HFFc6 (cell line): Measurements from ENCODE around the gene HNRNPU. TPM values are rescaled to one million over a fixed set of nuclear protein-coding genes. Genes with fewer than 3 reads are reported as not detected.
A peak's percentile ranks its signal among the peaks of the same experiment; 100 is the strongest.

Experiments used
- DNase-seq: peaks from one replicate; pipeline ENCODE4 v3.0.0-alpha.2; 2018
- H3K27ac Mint-ChIP-seq: 2 replicates; pipeline ENCODE4 v1.8.0; 2020; ENCODE audit warnings: mild to moderate bottlenecking, mixed read lengths
- H3K27me3 Mint-ChIP-seq: 2 replicates; pipeline ENCODE4 v1.8.0; 2021; ENCODE audit warnings: mild to moderate bottlenecking, moderate library complexity, mixed read lengths; ENCODE audit not compliant: insufficient read depth
- H3K36me3 Mint-ChIP-seq: 2 replicates; pipeline ENCODE4 v1.8.0; 2021; ENCODE audit warnings: low read depth, mixed read lengths
- H3K4me1 Mint-ChIP-seq: 2 replicates; pipeline ENCODE4 v1.8.0; 2020; ENCODE audit warnings: low read depth, mixed read lengths
- H3K4me3 Mint-ChIP-seq: 2 replicates; pipeline ENCODE4 v1.8.0; 2020; ENCODE audit warnings: mild to moderate bottlenecking, moderate library complexity, mixed read lengths
- H3K9me3 Mint-ChIP-seq: 2 replicates; pipeline ENCODE4 v1.8.0; 2020; ENCODE audit warnings: mild to moderate bottlenecking, mixed read lengths
- total RNA-seq, 6 experiments: library from RNA; stranded (reverse); fragmentation: NEBNext Ultra II Directional; extraction: Animal tissue kit (Norgen Biotek cat#: 25700); gene quantifications; 2 replicates in 1 of 6; 3 replicates in 5 of 6; pipeline ENCODE4 v1.2.3, GENCODE V29; 2021
- TF ChIP-seq, protein P1 (sequence below): fragments of 200-600 bp; sonication (generic); IDR thresholded peaks from 2 replicates; pipeline ENCODE4 v1.5.0; 2021; ENCODE audit warnings: antibody characterized with exemption, mild to moderate bottlenecking

The HNRNPU gene
- total RNA-seq, 6 experiments from 2014 or later: 266 to 344 (median 322) TPM

DNA sequence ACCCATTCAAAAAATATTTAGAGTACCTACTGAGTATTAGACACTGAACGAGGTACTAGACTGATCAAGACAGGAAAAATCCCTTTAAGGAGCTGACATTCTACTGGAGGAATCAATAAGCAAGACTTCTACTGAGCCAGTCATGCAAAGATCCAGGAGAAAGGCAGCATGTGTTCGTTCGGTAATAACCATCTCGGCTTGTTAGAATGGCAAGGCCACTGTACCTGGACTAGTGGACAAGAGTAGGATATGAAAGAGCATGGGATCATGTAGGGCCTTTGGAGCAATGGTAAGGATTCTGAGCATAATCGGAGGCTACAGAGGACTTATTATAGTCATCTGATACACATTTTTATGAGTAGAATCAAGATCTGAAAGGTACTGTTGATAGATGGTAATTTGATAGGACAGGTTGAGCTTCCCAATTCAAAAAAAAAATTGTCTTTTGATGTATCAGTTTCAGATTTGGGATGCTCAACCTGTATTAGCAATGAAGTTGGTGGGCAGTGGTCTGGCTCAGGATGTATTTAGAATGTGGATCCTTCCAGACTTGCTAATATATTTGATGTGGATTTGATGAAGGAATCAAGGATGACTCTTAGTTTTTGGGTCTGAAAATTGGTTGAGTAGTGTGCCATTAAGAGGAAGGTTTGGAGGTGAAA is 26.6 kb downstream of the HNRNPU start:
- DNase-seq: no peak
- TF ChIP-seq, protein P1, sequence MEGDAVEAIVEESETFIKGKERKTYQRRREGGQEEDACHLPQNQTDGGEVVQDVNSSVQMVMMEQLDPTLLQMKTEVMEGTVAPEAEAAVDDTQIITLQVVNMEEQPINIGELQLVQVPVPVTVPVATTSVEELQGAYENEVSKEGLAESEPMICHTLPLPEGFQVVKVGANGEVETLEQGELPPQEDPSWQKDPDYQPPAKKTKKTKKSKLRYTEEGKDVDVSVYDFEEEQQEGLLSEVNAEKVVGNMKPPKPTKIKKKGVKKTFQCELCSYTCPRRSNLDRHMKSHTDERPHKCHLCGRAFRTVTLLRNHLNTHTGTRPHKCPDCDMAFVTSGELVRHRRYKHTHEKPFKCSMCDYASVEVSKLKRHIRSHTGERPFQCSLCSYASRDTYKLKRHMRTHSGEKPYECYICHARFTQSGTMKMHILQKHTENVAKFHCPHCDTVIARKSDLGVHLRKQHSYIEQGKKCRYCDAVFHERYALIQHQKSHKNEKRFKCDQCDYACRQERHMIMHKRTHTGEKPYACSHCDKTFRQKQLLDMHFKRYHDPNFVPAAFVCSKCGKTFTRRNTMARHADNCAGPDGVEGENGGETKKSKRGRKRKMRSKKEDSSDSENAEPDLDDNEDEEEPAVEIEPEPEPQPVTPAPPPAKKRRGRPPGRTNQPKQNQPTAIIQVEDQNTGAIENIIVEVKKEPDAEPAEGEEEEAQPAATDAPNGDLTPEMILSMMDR: no peak
- H3K9me3 Mint-ChIP-seq: no peaks in the 10 kb centered on the region

DNA sequence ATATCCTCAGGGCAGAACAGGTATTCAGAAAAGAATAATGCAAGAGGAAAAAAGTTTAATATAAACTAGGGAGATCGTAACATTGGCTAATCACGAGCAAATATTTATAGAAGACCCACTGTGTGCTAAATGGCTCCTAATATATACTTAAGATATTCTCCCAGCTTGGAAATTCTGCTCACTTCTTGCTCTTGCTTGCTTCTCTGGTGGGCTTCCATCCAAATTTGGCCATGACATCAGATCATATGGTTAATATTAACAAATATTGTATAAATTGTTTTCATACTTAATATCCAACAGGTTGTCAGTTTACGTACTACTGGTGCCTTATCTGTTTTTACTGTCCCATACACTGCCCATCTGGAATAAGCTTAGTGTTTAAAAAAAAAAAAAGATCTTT is 27.8 kb downstream of the HNRNPU start:
- Mint-ChIP-seq H3K27me3 (no peaks in the 10 kb centered on the region), H3K27ac (peak overlapping the region; percentile 100), H3K9me3 (no peaks in the 10 kb centered on the region), H3K4me1 (peaks cover 64% of the 10 kb centered on the region), H3K36me3 (peaks cover 41% of the 10 kb centered on the region), H3K4me3 (peak overlapping the region; percentile 93)
- no peak for DNase-seq
- TF ChIP-seq, protein P1: no peak

More for the DNA sequence above, 26.6 kb downstream of the HNRNPU start:
- Mint-ChIP-seq H3K27ac (peak overlapping the region; percentile 70), H3K27me3 (no peaks in the 10 kb centered on the region), H3K4me3 (peak overlapping the region; percentile 93), H3K36me3 (peaks cover 46% of the 10 kb centered on the region), H3K4me1 (peaks cover 71% of the 10 kb centered on the region)

DNA sequence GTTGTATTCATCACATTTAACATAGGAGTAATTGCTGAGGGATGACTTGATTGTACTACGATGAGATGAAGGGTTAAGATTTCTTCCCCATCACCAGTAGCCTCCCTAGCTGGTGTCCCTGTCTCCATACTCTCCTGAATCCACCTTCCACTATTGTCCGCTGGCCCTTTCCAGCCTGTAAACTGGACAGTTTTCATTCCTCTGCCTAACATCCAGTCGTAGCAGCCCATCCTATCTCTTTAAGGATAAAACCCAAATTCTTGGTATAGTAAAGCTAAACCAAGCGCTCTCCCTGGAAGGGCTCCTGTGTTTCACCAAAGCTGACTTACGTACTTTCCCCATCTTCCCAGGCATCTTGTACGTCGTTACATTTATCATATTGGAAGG is 28.2 kb downstream of the HNRNPU start:
- H3K36me3 Mint-ChIP-seq: peaks cover 37% of the 10 kb centered on the region
- no peaks in the 10 kb centered on the region for H3K9me3 Mint-ChIP-seq
- TF ChIP-seq, protein P1: no peak
- H3K27ac Mint-ChIP-seq: peak overlapping the region; percentile 100
- H3K27me3 Mint-ChIP-seq: no peaks in the 10 kb centered on the region
- H3K4me1 Mint-ChIP-seq: peaks cover 61% of the 10 kb centered on the region
- DNase-seq: no peak
- peak overlapping the region; percentile 93 for H3K4me3 Mint-ChIP-seq

DNA sequence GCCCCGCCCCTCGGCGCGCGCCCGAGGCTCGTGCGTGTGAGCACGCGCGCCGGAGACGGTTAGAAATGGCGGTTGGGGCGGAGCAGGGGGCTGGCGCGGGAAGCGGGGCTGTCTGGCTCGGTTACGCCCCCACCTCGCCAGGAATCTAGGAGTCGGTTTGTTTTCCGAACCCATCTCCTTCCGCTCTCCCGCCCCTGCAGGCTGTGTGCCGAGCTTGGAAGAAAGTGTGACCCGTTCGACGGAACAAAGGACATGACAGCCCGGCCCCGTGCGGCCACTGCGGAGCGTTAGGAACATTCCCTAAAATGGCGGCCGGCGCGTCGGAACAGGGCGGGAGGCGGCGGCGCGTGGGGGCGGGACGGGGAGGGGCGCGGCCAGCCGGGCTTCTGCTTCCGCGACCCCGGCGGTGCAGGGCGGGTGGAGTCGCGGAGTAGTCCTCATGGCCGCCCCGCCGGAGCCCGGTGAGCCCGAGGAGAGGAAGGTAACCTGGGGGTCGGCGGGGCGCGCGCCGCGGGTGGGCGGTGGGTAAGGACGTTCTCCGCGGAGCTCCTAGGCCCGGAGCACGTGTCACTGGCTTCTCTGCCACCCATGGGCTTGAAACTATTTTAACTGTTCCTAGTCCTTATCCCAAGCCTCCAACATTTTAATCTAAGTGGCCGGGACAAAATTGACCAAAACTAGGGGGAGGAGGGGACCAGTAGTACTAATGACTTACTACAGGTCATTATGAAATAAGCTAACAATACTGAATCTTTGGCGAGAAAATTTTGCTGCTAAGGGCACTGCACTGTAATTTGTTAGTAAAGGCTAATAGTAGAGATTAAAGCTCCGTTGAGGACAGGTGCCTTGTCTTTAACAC is 28.8 kb downstream of the HNRNPU start, which contains the start of gene COX20:
Gene COX20, plus strand, starts transcription at position 383 of the 859 bp plus-strand sequence. Its CDS starts 57 bp downstream, at position 440.
- H3K27ac Mint-ChIP-seq: peak within 1 kb of the TSS; percentile 100
- H3K4me3 Mint-ChIP-seq: peak within 1 kb of the TSS; percentile 93
- DNase-seq: peak; percentile 88
- peaks cover 61% of the 10 kb centered on the region for H3K4me1 Mint-ChIP-seq
- no peaks in the 10 kb centered on the region for H3K27me3 Mint-ChIP-seq
- peaks cover 30% of the 10 kb centered on the region for H3K36me3 Mint-ChIP-seq
- TF ChIP-seq, protein P1: no peak; the same call in 1 of the 2 replicates
- no peaks in the 10 kb centered on the region for H3K9me3 Mint-ChIP-seq

DNA sequence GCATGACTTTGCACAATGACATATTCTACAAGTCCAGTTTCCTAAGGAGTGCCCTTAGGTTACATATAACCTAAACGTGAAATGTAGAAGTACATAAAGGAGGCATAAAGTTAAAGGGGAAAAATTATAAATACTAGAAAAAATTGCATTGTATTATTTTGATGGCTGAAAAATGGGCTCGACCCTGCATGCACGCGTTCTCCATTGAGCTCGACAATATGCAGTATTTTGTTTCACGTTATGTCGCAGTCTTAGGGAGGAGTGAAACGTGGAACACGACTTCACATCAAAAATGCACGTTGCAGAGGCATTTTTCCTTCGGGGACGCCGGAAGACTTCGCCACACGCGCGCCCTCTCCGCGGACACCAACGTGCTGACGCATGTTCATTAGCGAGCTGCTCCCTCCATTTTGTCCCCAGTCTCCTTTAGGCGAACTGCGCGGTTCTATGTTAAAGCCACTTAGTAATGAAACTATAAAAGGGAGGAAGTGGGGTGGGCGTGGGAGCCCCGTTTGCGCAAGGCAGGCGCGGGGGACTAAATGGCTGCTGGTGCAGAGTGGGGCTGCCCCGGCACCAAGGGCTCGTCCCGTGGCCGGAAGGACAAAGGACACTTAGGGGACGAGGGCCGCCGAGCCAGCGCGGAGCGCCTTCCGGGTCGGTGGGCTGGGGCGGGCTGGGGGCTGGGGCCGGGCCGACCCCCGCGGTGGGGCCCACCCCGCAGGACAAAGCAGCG is 29.6 kb downstream of the HNRNPU start:
- peaks cover 58% of the 10 kb centered on the region for H3K4me1 Mint-ChIP-seq
- peak overlapping the region; percentile 93 for H3K4me3 Mint-ChIP-seq
- H3K27me3 Mint-ChIP-seq: no peaks in the 10 kb centered on the region
- TF ChIP-seq, protein P1: no peak
- H3K9me3 Mint-ChIP-seq: no peaks in the 10 kb centered on the region
- DNase-seq: peak; percentile 91
- H3K27ac Mint-ChIP-seq: peak overlapping the region; percentile 100
- H3K36me3 Mint-ChIP-seq: peaks cover 25% of the 10 kb centered on the region
